HUES64 (cell line): ENCODE measurements around the gene SYNE1.
"Not testable (repeated sequence)": the region's sequence is repeated elsewhere in the genome, so short reads cannot be mapped to it uniquely, and the experiment has no call there.

Experiments
- H3K27ac ChIP-seq: 2 replicates; pipeline ENCODE4 v1.7.0; 2013; ENCODE audit warnings: low read depth, low read length, inconsistent platforms
- H3K27me3 ChIP-seq: 2 replicates; pipeline ENCODE4 v1.6.1; 2013; ENCODE audit warnings: mild to moderate bottlenecking, low read length; ENCODE audit not compliant: insufficient read depth
- H3K36me3 ChIP-seq: 2 replicates; pipeline ENCODE4 v1.6.1; 2013; ENCODE audit warnings: mild to moderate bottlenecking, low read length; ENCODE audit not compliant: insufficient read depth
- H3K4me1 ChIP-seq: 2 replicates; pipeline ENCODE4 v1.6.1; 2013; ENCODE audit warnings: mild to moderate bottlenecking, low read length, moderate library complexity; ENCODE audit not compliant: insufficient read depth
- H3K4me3 ChIP-seq: 2 replicates; pipeline ENCODE4 v1.5.1; 2013; ENCODE audit warnings: mild to moderate bottlenecking, low read length, moderate library complexity
- H3K9ac ChIP-seq: 2 replicates; pipeline ENCODE4 v1.6.1; 2013; ENCODE audit warnings: mild to moderate bottlenecking, low read depth, low read length
- H3K9me3 ChIP-seq: 2 replicates; pipeline ENCODE4 v1.6.1; 2013; ENCODE audit warnings: low read depth, low read length; ENCODE audit not compliant: insufficient read depth
- WGBS: fragments of 150-250, 120-280 bp; methylation state at CpG from one replicate; pipeline ENCODE4 v1.1.7; 2013; ENCODE audit warnings: missing lambda C conversion rate; 5-methylcytosine and 5-hydroxymethylcytosine counted together

Gene SYNE1

DNA sequence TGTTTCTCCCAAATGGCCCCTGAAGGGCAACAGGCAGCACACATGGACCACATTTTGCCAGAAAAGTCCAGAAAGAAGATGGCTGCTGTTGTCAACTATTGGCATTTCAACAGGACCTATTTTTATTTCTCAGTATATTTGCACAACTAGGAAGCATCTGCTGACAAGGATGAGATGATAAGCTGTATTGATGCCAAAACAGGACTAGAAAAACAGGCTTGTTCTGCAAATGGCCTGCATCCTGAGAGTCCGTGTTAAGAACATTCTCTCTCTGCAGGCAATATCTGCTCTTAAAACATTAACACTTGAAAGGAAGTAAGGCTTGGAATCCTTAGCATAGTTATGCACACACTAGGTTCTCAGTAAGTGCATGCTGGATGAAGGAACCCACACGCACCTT, 546.0 kb downstream of the SYNE1 start:
- Histone ChIP-seq H3K9ac (no peak overlapping the region), H3K27ac (no peak overlapping the region), H3K27me3 (no peaks in the 10 kb centered on the region), H3K4me1 (no peaks in the 10 kb centered on the region), H3K9me3 (no peaks in the 10 kb centered on the region), H3K4me3 (no peak overlapping the region), H3K36me3 (no peaks in the 10 kb centered on the region)
- WGBS, result 90% methylated on average over 2 of the region's 2 CpGs

DNA sequence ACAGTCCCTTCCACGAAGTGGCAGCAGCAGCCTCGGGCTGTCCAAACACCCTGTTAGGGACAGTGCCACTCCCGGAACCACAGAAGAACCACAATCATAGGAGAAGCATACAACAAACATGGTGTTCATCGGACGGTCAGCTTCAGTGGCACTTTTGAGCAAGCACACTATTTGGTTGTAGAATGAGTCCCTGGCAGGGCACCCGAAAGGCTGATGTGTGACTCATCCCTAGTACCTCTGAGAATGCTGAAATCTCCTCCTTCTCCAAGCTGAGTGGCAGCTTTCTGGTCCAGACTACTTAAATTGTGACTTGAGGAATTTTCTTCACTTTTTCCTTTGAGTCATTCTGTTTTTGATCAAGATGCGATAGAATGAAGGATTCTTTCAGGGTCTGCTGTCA, 547.2 kb downstream of the SYNE1 start:
- no peaks in the 10 kb centered on the region for H3K9me3 ChIP-seq

DNA sequence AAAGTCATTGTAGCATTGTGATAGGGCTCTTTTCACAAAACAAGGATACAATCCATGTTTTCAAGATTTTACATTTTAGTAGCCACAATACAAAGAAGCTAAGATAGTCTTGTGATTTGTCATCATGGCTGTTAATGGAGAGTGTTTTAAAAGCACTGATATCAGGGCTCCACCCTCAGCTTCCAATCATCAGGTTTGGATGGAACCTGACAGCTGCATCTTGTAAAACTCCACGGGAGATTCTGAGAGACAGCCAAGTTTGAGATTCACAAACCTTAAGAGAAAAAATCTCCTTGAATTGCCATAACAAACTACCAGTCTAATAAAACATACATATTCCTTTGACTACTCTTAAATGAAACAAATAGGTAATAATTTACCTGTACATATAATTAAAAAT, 549.5 kb downstream of the SYNE1 start:
- Histone ChIP-seq H3K4me1 (no peaks in the 10 kb centered on the region), H3K4me3 (no peak overlapping the region), H3K9ac (no peak overlapping the region), H3K27ac (no peak overlapping the region), H3K36me3 (no peaks in the 10 kb centered on the region), H3K9me3 (no peaks in the 10 kb centered on the region), H3K27me3 (no peaks in the 10 kb centered on the region)
- WGBS, result 93% methylated on average over 1 of the region's 1 CpG

More for the DNA sequence above, 547.2 kb downstream of the SYNE1 start:
- Histone ChIP-seq H3K9ac (no peak overlapping the region), H3K4me3 (no peak overlapping the region), H3K27me3 (no peaks in the 10 kb centered on the region), H3K4me1 (no peaks in the 10 kb centered on the region), H3K27ac (no peak overlapping the region), H3K36me3 (no peaks in the 10 kb centered on the region)
- 90% methylated on average over 7 of the region's 7 CpGs for WGBS

DNA sequence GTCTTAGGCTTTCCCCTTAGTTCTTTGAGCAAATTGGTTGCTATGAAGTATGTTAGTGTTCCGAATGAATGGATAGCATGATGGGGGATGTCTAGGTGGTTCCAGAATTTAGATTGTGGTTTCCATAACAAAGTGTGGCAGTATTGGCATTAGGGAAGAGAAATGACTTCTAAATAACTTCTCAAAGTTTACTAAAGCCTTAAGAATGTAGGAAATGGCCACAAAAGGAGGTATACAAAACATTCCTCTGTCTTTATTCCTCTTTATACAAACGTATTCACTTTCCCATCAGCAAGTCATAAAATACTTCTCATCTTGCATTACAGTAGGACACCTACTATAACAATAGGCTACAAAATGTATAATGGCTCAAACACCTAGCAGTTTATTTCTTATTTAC, 550.1 kb downstream of the SYNE1 start:
- no peaks in the 10 kb centered on the region for H3K9me3 ChIP-seq
- H3K4me1 ChIP-seq, result no peaks in the 10 kb centered on the region
- no peak overlapping the region for H3K9ac ChIP-seq
- H3K27ac ChIP-seq, result no peak overlapping the region
- 87% methylated on average over 2 of the region's 2 CpGs for WGBS
- H3K4me3 ChIP-seq, result no peak overlapping the region
- H3K27me3 ChIP-seq, result no peaks in the 10 kb centered on the region
- no peaks in the 10 kb centered on the region for H3K36me3 ChIP-seq

DNA sequence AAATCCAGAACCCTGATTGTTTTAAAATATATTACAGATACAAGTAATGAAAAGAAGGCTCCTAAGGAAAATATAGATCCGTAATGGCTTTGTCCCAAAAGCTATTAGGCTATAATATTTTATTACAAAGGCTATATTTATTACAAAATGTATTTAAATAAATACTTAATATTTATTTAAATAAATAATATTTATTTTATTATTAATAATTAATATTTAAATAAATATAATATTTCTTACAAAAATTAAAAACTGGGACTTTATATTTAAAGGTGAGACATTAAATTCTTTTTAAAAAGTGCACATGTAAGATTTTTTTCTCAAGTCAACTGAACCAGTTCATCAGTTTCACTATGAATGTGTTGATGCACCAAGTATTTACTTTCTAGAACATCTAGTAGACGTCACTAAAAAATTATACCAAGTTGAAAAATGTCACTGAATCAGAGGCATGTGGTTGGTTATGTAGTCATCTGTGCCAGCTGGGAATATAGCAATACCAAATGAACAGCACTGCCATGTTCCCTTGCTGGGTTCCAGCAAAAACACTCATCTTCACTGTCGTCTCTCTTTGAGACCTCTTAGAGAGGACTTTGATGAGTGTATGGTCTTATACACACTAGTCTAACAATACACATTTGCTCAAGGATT, 550.8 kb downstream of the SYNE1 start:
- H3K27me3 ChIP-seq, result no peaks in the 10 kb centered on the region
- H3K4me1 ChIP-seq, result no peaks in the 10 kb centered on the region
- no peaks in the 10 kb centered on the region for H3K9me3 ChIP-seq
- H3K4me3 ChIP-seq, result no peak overlapping the region
- no peak overlapping the region for H3K27ac ChIP-seq
- WGBS, result 100% methylated on average over 2 of the region's 3 CpGs
- H3K9ac ChIP-seq, result no peak overlapping the region
- no peaks in the 10 kb centered on the region for H3K36me3 ChIP-seq

DNA sequence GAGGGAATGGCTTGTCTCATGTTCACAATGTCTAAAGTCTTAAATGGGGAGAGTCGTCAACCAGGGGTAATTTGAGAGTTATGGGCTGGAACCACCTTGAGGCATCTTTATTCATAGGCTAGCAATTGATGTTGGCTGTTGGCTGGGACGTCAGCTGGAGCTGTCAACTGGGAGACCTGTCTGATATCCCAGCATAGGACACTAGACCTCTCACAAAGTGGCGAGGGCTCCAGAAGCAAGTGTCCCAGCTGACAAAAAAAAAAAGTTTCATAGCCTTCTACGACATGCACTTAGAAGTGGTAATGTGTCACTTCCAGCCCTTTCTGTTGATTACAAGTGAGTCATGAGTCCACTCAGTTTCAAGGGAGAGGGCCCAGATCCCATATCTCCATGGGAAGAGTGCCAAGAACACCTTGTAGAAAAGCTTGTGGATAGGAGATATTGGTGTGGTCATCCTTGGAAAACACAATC, 551.7 kb downstream of the SYNE1 start:
- H3K36me3 ChIP-seq, result no peaks in the 10 kb centered on the region
- H3K27ac ChIP-seq, result no peak overlapping the region
- no peaks in the 10 kb centered on the region for H3K9me3 ChIP-seq
- no peaks in the 10 kb centered on the region for H3K4me1 ChIP-seq
- no peak overlapping the region for H3K4me3 ChIP-seq
- 86% methylated on average over 4 of the region's 4 CpGs for WGBS
- H3K9ac ChIP-seq, result no peak overlapping the region
- no peaks in the 10 kb centered on the region for H3K27me3 ChIP-seq

DNA sequence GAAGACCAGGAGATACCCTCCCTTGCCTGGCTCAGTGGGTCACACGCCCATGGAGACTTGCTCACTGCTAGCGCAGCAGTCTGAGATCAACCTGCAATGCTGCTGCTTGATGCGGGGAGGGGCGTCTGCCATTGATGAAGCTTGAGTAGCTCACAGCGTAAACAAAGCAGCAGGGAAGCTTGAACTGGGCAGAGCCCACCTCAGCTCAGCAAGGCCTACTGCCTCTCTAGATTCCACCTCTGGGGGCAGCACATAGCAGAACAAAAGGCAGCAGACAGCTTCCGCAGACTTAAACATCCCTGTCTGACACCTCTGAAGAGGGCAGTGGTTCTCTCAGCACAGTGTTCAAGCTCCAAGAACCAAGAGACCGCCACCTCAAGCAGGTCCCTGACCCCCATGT, 558.4 kb downstream of the SYNE1 start:
- no peak overlapping the region for H3K9ac ChIP-seq
- H3K4me3 ChIP-seq, result no peak overlapping the region
- peaks cover 19% of the 10 kb centered on the region; the same call in 1 of the 2 replicates for H3K9me3 ChIP-seq
- no peak overlapping the region for H3K27ac ChIP-seq
- H3K4me1 ChIP-seq, result no peaks in the 10 kb centered on the region
- H3K27me3 ChIP-seq, result no peaks in the 10 kb centered on the region
- 67% methylated on average over 7 of the region's 7 CpGs for WGBS
- H3K36me3 ChIP-seq, result no peaks in the 10 kb centered on the region

DNA sequence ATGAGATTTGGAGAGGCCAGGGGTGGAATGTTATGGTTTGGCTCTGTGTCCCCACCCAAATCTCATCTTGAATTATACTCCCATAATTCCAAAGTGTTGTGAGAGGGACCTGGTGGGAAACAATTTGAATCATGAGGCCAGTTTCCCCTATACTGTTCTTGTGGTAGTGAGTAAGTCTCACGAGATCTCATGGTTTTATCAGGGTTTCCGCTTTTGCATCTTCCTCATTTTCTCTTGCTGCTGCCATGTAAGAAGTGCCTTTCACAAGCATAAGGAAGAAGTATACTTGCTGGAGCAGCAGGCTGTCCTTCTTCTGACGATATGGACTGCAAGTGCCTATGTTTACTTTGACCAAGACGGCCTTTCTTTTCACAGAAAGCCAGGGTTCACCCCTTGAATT, 559.2 kb downstream of the SYNE1 start:
- no peak overlapping the region for H3K9ac ChIP-seq
- H3K36me3 ChIP-seq, result no peaks in the 10 kb centered on the region
- H3K27me3 ChIP-seq, result no peaks in the 10 kb centered on the region
- H3K4me3 ChIP-seq, result no peak overlapping the region
- no peak overlapping the region for H3K27ac ChIP-seq
- WGBS, result 77% methylated on average over 4 of the region's 4 CpGs
- no peaks in the 10 kb centered on the region for H3K4me1 ChIP-seq
- peaks cover 19% of the 10 kb centered on the region; the same call in 1 of the 2 replicates for H3K9me3 ChIP-seq

DNA sequence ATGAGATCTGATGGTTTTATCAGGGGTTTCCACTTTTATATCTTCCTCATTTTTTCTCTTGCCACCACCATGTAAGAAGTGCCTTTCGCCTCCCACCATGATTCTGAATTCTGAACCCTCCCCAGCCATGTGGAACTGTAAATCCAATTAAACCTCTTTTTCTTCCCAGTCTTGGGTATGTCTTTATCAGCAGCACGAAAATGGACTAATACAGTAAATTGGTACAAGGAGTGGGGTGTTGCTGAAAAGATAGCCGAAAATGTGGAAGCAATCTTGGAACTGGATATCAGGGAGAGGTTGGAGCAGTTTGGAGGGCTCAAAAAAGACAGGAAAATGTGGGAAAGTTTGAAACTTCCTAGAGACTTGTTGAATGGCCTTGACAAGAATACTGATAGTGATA, 560.9 kb downstream of the SYNE1 start:
- not testable (repeated sequence) for H3K4me1 ChIP-seq, H3K27ac ChIP-seq, H3K27me3 ChIP-seq, H3K4me3 ChIP-seq, H3K36me3 ChIP-seq, H3K9ac ChIP-seq
- WGBS, result 81% methylated on average over 3 of the region's 3 CpGs
- H3K9me3 ChIP-seq, result peaks cover 19% of the 10 kb centered on the region; the same call in 1 of the 2 replicates

DNA sequence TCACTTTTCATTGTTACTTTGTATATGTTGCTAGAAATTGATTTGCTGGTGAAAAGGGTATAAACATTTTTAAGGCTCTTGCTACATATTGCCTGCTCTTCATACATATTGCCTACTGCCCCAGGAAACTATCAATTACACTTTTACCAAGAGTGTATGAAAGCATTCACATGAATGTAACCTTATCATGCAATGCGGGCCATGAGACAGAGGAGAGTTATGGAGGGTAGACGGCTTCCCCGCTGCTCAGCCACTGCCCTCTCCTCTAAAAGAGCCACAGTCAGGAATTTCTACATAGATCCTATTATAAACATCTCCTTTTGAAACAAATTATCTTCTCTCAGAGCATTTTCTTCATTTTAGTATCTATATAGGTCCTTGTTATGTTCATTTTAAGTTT, 565.3 kb downstream of the SYNE1 start:
- Histone ChIP-seq H3K4me3 (no peak overlapping the region), H3K36me3 (no peaks in the 10 kb centered on the region), H3K4me1 (no peaks in the 10 kb centered on the region), H3K9ac (no peak overlapping the region), H3K9me3 (peaks cover 19% of the 10 kb centered on the region; the same call in 1 of the 2 replicates), H3K27ac (no peak overlapping the region), H3K27me3 (no peaks in the 10 kb centered on the region)
- WGBS, result 71% methylated on average over 2 of the region's 3 CpGs
